Measurements from ENCODE around the gene CCDC146.

The CCDC146 gene

DNA sequence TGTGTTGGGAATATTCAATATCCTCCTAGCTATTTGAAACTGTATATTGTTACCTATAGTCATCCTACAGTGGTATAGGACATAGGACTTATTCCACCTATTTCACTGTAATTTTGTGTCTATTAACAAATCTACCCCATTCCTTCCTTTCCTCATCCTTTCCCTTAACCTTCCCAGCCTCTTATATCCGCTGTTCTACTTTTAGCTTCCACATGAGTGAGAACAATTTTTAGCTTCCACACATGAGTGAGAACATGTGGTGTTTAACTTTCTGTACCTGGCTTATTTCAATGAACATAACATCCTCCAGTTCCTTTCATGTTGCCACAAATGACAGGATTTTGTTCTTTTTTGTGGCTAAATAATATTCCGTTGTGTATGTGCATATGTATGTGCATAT, 173.1 kb downstream of the CCDC146 start:
- DNase-seq: no peak

- DNase-seq: no peak
These were observed 184.0 kb downstream of the CCDC146 start for GRCh38 chr7:77306231-77307067.

GRCh38 chr7:77308792-77309191, 186.4 kb downstream of the CCDC146 start:
- no peak for DNase-seq

DNA sequence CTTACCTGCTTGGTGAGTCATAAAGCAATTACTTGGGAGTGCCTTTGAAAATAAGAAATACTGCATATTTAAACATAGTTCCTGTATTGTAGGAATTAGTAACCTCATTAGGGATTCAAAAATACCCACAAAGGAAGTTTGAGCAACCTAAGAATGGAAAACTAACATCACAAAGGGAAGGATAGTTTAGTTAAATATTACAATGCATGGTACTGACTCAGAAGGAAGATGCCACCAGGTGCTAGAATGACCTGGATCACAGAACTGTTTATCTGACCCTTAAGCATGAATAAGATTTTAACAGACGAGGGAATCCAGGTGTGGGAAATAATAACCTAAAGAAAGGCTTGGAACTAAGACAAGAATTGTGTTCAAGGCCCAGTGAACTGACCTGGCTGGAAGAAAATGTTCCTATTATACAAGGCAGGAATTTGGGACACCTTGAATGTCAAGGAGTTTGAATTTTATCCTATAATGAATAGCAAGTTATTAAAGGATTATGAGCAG, 187.4 kb downstream of the CCDC146 start:
- no peak for DNase-seq

GRCh38 chr7:77310982-77311381, 188.6 kb downstream of the CCDC146 start:
- no peak for DNase-seq

DNA sequence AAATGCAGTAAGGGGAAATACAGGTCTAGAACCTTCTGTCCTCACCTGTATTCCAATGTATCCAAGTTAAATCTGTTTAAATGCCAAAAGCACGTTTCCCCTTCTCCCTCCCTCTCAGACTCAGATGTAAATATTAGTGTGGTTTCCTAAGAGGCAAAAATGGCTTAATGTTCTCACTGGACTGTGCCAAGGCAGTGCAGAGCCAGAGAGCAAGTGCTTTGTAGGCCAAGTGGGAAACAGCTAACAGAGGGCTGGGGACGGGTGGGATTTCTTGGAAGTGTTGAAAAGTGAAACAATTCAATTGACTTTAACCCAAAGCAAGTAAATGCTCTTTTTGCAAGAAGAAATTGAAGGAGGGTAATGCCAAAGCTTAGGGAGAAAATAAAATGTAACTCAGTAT, 190.7 kb downstream of the CCDC146 start:
- no peak for DNase-seq

- no peak for DNase-seq
These were observed 191.6 kb downstream of the CCDC146 start for GRCh38 chr7:77313876-77314480.

DNA sequence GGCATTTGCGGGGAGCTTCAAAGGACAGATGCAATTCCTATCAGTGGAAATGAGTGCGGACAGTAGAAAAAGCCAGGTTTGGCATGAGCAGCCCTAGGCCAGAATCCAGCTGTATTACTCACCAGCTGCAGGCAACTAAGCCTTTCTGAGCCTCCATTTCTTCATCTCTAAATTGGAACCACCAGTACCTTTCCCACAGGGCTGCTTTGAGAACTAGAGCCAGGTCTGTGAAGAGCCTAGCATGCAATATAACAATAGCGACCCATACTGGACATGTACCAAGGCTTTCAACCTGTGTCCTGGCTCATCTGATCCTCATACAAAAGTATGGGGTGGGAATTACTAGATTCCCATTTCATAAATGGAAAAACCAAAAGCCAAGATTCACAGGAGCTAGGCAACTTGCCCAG, 192.8 kb downstream of the CCDC146 start:
- DNase-seq: no peak

GRCh38 chr7:77316219-77316978, 194.0 kb downstream of the CCDC146 start:
- DNase-seq: no peak

GRCh38 chr7:77318019-77318418, 195.6 kb downstream of the CCDC146 start:
- DNase-seq: no peak

DNA sequence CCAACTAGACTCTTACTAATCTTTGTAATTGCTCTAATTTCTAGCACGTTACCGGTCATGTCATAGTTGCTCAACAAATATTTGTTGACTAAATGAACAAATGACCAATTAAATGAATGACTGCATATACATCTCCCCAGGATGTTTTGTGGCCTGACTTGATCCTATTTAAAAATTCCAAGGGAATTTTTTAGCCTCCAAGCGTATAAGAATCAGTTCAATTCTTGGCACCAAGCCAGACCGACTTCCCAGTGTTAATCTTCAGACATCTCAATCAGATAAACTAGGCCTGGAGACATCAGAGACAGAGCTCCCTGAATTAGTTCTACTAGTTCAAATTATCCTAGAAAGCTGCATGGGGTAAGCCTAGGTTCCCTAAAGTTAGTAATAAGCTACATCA, 197.7 kb downstream of the CCDC146 start:
- DNase-seq: no peak

GRCh38 chr7:77320714-77321113, 198.3 kb downstream of the CCDC146 start:
- no peak for DNase-seq

- no peak for DNase-seq
These were observed 198.9 kb downstream of the CCDC146 start for GRCh38 chr7:77321300-77321699.

DNA sequence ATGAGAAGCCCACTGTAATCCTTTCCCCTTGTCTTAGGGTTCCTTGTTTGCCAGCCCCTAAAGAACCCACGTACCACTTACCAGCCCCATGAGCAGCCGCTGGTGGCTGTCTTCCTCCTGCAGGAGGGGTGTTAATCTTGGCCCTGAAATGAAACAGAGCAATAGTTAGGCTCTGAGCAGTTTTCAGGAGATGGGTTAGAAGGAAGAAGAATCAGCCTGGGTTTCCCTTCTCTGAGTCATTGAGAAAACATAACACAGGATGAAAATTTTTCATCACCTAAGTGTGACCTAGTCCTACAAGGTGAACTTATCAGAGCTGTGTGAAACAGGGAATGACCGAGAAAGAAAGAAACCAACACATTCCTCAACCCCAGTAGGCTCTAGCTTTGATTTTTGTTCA, 203.7 kb downstream of the CCDC146 start:
- no peak for DNase-seq

DNA sequence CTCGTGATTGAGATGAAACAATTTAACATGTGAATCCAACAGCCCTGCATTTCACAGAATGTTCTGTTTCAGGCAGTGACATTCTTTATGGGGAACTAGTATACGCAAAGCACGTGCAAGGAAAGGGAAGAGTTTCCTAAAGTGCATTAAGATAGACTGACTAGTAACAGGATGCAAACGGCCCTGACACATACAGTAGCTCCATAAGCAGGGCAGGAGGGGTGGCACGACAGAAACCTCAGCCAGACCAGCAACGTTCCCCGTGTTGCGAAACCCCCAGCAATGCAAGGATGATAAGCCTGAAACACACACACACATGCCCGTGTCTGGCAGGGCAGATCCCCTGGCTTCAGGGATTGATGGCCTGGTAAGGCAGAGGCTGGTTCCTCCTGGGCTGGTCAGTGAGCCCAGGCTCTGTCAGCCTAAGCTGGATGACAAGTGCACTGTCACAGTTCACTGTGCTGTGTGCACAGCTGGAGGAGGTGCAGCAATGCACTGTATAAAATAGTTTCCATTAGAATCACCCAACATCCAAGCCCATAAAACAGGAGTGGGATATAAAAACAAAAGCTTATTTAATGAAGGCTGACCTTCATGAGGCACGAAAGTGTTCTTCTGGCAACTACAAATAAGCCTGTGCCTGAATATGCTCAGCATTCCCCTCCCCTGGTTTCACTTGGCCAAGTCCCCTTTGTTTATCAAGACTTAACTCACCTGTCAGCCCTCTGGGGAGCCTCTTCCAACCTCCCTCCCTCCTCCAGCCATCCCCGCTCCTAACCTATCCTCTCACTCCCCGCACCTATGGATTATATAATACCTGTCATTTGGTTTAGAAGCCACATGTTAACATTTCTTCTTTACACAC, 204.9 kb downstream of the CCDC146 start:
- DNase-seq: no peak

DNA sequence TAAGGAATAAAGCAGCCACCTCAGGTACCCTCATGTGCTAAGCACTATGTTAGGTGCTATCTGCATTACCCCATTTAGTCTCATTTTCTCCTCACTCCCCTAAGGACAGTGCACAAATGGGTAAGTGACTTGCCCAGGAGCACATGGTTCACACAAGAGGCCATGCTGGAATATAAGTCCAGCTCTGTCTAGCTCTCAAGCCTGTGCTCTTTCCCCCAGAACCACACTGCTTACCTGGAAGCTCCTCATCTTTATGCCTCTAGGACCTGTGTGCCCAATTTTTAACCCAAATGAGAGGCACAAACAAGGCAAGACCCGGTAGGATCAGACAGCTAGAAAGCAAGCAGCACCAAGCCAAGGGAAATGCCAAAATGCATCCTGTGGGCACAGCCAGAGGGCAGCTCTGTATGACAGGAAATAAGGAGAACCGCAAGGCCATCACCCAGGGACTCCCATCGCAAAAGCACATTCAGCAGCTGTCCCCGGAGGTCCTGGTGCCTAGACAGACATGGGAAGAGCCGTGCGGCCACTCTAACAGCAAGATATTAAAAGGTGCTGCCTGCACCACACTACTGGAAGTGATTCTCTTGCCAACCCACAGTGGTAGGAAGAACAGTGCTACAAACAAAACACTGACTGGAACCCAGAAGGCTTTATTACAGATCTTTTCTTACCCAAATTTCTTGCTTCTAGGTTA, 205.7 kb downstream of the CCDC146 start:
- DNase-seq: no peak

GRCh38 chr7:77328669-77329068, 206.3 kb downstream of the CCDC146 start:
- no peak for DNase-seq

- DNase-seq: no peak
These were observed 207.2 kb downstream of the CCDC146 start for GRCh38 chr7:77329466-77330168.

- DNase-seq: no peak
These were observed 207.9 kb downstream of the CCDC146 start for GRCh38 chr7:77330169-77330882.

DNA sequence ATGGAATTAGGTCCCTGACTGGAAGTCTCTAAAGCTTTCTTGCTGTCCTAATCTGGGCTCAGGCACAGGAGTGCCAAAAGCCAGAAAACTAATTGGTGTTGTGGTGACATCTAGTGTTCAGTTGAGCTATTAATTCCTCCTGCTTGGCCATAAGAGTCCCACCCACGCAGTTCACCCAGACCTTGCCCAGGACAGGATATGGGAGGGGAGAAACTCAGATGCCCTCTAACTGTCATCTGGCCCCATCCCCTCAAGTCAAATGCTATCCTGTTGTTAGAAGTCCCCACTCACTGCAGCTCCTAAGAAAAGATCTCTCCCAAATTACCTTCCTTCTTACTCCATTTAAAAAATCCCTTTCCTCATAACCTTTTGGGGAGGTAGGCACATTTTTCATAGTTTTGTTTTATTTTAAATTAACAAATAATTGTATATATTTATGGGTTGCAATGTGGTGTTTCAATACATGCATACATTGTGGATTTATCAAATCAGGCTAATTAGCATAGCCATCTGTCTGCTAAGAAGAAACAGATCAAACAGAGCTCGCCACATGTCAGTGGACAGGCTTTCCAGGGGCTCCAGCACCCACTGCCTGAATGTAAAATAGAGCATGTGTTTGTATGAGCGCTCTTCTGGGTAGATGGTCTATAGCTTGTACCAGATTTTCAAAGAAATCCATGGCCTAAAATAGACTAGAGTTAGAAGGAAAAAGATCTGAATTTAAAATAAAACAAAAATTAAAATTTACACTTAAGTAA, 209.7 kb downstream of the CCDC146 start:
- peak; percentile 51 for DNase-seq

Measured in amniotic stem cell (primary cell).